ENCODE data around the gene CCDC197.

Gene CCDC197

DNA sequence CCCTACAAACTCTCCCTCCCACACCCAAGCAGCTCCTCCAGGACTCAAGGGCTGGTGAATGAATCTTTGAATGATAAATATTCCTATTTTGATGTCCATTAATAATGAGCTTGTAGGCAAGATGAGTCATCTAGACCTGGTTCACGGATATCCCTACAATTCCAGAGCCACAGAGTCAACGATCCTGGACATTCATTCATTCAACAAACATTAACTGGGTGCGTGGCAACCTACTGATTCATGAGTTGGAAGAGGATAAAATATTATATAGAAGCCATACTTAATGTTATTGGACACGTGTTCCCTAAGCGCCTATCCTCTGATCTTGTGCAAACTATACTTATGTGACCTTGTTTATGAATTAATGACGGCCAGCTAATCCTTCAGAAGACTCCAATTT, 28.6 kb downstream of the CCDC197 start:
- no peak for DNase-seq (ENCODE audit: low read depth in 2 of 2)

DNA sequence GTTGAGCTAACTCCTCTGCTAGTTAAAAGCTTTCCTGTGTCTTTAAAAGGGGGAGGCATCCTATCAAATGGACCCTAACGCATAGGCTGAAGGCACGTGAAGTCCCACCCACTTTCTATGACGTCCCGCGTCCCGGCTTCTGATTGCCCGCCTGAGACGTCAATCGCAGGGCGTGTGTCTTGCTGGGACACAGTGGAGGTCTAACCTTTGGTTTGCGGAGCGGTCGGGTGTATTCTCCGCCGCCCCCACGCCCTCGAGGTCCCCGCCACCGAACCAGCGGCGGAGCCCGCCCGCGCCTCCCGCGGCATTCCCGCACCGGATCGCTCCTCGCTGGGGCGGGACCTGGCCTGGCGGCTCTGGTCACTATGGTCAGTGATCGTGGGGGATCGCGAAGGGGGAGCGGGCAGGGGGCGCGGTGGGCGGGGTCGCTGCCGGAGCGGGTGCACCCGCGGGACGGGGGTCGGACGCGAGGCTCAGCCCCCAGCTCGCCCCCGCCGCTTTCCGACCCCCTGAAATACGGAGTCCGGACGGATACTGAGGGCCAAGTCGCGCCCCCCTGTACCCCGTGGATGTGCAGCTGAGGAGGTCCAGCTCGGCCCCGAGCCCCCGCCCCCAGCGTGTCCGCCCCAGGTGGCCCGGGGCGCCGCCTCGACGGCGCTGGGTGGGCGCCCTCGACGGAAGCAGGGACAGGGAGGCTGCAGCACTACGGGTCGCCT, 29.2 kb downstream of the CCDC197 start, which contains the start of gene OTUB2:
Gene OTUB2 (plus strand): TSS at position 168 of the 716 bp plus-strand sequence. CDS start 198 bp downstream, at position 366.
- DNase-seq (ENCODE audit: low read depth in 2 of 2): peak; percentile 89 to 90

DNA sequence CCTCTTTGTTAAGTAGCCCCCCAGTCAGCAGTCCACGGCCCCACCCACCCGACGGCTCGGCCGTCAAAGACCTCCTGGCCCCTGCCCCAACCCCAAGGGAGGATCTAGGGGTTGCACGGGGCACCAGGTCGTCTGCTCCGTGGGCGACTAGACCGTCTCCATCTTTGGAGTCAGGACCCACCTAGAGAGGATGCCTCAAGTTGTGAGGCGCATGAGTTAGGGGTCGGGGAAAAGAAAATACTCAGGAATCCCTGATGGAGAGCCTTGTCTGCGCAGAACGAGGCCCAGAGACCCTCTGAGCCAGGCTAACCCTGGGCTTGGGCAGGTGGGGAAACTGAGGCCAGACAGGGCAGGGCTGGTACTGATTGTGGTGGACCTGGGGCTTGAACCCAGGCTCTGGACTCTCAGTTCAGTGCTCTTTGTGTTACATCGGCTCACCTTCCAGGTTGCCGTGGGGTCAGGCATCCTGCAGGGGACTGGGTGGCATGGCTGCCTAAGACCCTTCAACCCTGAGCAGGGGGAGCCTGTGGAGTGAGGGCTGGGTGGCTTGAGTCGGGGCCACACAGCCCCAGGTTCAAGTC, 29.9 kb downstream of the CCDC197 start:
- no peak for DNase-seq (ENCODE audit: low read depth in 2 of 2)

- no peak for DNase-seq (ENCODE audit: low read depth in 2 of 2)
Measured at GRCh38 chr14:94027566-94028449, 30.7 kb downstream of the CCDC197 start.

GRCh38 chr14:94028450-94028826, 31.3 kb downstream of the CCDC197 start:
- DNase-seq (ENCODE audit: low read depth in 2 of 2): peak in 1 of 2 donors; percentile 11

DNA sequence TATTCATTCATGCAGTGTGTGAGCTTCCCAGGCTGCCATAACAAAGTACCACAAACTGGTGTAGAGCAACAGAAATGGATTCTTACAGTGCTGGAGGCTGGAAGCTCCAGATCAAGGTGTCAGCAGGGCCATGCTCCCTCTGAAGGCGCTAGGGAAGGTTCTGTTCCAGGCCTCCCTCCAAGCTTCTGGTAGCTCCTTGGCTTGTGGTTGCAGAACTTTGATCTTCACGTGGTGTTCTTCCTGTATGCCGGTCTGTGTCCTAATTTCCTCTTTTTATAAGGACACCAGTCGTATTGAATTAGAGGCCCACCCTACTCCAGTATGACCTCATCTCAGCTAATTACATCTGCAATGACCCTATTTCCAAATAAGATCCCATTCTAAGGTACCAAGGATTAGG, 32.2 kb downstream of the CCDC197 start:
- DNase-seq (ENCODE audit: low read depth in 2 of 2): no peak

GRCh38 chr14:94029671-94030203, 32.6 kb downstream of the CCDC197 start:
- no peak for DNase-seq (ENCODE audit: low read depth in 2 of 2)

- DNase-seq (ENCODE audit: low read depth in 2 of 2): no peak
Measured at GRCh38 chr14:94030571-94030970, 33.5 kb downstream of the CCDC197 start.

GRCh38 chr14:94031161-94031882, 34.2 kb downstream of the CCDC197 start:
- no peak for DNase-seq (ENCODE audit: low read depth in 2 of 2)

DNA sequence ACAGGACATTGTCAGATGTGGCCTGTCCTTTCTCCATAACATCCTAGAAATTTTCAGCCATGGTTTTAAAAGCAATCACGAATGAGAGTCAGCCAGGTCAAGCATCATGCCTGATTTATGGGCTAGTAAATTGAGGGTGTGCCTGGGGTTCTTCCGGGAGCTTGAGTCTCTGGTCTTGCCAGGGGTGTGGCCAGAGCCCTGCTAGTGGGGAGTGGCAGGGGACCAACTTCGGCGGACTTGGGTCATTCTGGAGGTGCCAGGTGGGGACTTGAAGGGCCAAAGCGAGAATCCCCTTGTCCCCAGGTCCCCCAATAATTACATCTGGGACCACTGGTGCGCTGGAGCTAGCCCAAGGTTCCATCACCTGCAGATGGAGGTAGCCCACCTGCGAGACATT, 34.8 kb downstream of the CCDC197 start:
- no peak for DNase-seq (ENCODE audit: low read depth in 2 of 2)

DNA sequence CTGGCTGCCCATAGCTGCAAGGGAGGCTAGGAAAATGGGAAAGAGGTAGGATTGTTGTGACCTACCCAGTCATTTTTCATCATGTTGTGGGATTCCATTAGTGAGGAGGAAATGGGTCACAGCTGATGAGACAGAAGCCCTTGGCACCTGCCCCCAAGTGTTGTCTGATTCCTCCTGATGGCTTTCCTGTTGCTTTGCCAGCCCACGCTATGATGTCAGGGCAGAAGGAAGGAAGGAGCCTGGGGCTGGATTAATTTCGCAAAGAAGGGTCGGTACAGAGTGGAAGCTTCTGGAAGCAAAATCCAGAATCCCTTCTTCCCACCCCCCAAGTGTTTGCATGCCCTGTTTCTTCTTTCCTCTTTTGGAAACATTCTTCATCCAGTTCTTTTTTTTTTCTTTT, 37.8 kb downstream of the CCDC197 start:
- DNase-seq (ENCODE audit: low read depth in 2 of 2): no peak

DNA sequence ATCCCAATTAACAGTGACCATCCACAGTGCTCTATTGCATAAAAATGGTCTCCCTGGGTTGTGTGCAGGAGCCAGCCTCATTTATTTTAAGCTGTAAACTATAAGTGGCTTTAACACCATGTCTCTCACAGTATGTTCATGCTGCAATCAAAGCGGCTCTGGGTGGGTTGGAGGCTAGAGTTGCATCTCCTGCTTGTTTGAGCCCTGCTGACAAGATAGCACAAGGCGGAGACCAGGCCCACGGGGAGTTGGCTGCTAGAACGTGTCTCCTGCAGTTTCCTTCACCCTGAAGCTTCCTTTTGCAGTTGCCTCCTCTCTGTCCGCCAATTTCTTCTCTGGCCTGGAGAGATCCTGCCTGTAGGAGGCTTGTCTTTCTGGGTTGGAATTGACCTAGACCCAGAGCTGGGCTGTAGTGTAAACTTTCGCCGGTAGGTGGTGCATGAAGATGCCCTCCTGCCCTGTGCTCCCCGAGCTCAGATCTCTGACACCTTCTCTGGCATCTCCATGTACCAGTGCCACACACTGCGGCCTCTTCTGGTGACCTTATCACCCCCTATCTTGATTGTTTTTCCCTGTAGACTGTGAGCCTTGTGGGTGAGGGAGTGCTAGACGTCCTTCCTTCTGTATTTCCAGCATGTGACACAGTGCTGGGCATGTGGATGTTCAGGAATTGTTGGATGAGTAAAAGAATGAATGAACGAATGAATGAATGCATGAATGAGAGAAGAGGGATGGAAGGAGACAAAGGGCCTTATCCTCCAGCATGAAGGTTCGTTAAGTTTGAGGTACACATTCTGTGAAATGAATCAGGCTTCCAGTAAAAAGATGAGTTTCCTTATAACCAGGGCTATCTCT, 39.4 kb downstream of the CCDC197 start:
- DNase-seq (ENCODE audit: low read depth in 2 of 2): peak; percentile 41 to 48

- DNase-seq (ENCODE audit: low read depth in 2 of 2): no peak
Measured at GRCh38 chr14:94037954-94038353, 40.9 kb downstream of the CCDC197 start.

DNA sequence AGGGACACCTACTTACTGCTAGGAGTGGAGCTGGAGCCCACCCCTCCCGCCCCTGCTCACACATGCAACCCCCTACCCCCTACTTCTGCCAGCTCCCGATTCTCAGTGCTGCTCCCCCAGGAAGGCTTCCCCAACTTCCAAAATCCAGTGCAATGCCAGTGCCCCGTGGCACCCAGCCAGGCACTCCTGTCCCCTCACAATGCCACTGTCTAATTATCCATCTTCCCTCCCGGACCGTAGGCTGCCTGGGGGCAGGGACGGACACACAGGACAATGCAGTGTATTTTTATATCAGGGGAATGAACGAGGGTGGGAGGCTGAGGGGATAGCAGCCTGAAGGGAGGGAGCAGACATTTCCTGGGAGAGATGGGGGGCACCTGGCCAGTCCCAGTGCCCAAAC, 41.4 kb downstream of the CCDC197 start:
- DNase-seq (ENCODE audit: low read depth in 2 of 2): no peak

DNA sequence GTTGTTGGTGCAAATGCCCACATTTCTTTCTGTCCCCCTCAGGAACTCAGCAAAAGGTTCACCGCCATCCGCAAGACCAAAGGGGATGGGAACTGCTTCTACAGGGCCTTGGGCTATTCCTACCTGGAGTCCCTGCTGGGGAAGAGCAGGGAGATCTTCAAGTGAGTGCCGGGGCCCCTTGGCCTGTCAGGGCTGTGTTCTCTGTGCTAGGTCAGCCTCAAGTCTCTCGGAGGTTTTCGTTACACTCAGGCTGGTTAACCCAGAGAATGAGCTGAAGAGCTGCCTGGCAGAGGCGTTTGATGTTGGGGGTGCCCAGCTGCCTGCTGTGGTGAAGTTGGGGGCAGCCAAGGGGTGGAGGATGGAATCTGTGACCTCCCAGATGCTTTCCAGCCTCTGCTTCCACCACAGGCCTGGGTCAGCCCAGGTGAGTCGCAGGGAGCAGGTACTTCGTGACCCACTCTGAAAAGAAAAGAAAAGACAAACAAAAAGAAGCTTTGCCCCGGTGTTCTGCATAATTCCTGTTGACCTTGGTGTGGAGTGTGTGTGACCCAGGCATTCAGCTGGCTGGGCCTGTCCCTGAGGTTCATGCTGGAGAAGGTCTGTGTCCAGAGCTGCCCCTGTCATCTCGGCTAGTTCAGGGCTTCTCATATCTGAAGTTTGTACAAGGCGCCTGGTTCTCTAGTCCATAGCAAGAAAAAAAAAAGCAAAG, 42.0 kb downstream of the CCDC197 start:
- no peak for DNase-seq (ENCODE audit: low read depth in 2 of 2)

DNA sequence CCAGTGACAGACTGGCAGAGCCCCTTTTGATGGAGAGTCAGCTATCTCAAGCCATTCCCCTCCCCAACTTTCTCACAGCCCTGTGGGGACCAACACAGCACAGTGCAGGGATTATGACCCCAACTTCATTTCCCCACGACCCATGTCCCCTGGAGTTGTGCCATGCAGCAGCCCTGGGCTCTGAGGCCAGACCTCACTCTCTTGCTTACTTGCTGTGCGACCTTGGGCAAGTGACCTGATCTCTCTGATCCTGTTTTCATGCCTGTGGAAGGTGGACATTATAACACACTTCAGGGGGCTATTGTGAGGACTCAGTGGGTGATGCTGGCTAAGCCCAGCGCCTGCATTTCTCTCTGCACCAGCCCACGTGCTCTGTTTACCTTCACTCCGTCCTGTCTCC, 43.1 kb downstream of the CCDC197 start:
- DNase-seq (ENCODE audit: low read depth in 2 of 2): no peak

DNA sequence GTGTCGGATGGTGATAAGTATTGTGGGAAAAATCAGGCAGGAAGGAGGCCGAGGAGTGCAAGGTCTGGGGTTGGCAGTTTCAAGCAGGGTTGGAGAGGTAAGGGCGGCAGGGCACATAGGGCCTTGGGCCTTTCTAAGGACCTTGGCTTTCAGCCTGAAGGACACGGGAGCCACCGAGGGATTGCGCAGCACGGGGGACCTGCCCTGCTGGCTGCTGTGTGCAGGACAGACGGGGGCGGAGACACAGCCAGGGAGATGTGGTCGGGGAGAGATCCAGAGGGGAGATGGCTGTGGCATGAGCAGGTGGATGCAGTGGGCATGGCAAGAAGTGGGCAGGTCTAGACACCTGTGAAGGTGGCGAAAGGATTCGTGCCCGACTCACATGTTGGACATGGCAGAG, 43.7 kb downstream of the CCDC197 start:
- DNase-seq (ENCODE audit: low read depth in 2 of 2): no peak

GRCh38 chr14:94041551-94042346, 44.6 kb downstream of the CCDC197 start:
- DNase-seq (ENCODE audit: low read depth in 2 of 2): no peak

GRCh38 chr14:94042433-94043091, 45.5 kb downstream of the CCDC197 start:
- no peak for DNase-seq (ENCODE audit: low read depth in 2 of 2)

Measured in activated CD8-positive, alpha-beta memory T cell treated with anti-CD3 and anti-CD28 coated beads for 4 hours (primary cell).